Caco-2 (cell line): ENCODE data around the gene SRBD1. TPM values are rescaled to one million over a fixed set of nuclear protein-coding genes. Genes with fewer than 3 reads are reported as not detected.

Source experiments
- BruUV-seq: library from RNA; stranded (reverse); fragments of 400-500 nt; replicated peaks from 2 replicates; lab custom pipeline; 2021; lab: Mats Ljungman, UMichigan
- CTCF ChIA-PET: fragments of 300-600 bp; sonication (Branson Sonifier 250); formaldehyde crosslinking; loops from one replicate; lab custom pipeline; 2022; ENCODE audit warnings: antibody characterized with exemption; lab: Charles Lee
- POLR2A ChIA-PET: fragments of 300-600 bp; sonication (Branson Sonifier 250); formaldehyde crosslinking; loops from one replicate; lab custom pipeline; 2022; ENCODE audit warnings: antibody characterized with exemption; lab: Charles Lee
- DNase-seq, 2 experiments: peaks; one replicate each; pipeline versions ENCODE4 v3.0.0 to v3.0.0-alpha.2; 2020 to 2022
- H3K27me3 ChIP-seq: replicated peaks from 2 replicates; pipeline ENCODE4 v1.6.0; 2011; ENCODE audit warnings: low read length; ENCODE audit not compliant: control insufficient read depth, insufficient read depth
- H3K36me3 ChIP-seq: 2 replicates; pipeline ENCODE4 v1.5.1; 2011; ENCODE audit warnings: low read length; ENCODE audit not compliant: control insufficient read depth, insufficient read depth
- H3K4me1 ChIP-seq: fragments of 250-450 bp; sonication (Bioruptor Pico); 2 replicates; pipeline ENCODE4 v1.5.1; 2020; ENCODE audit warnings: mild to moderate bottlenecking
- H3K4me3 ChIP-seq: 2 replicates; pipeline ENCODE4 v1.5.1; 2011; ENCODE audit warnings: low read depth, mild to moderate bottlenecking, control low read depth, low read length
- H3K9me3 ChIP-seq: fragments of 250-450 bp; sonication (Bioruptor Pico); 2 replicates; pipeline ENCODE4 v1.5.1; 2020; ENCODE audit warnings: mild to moderate bottlenecking, moderate library complexity
- H3K27ac Mint-ChIP-seq: one replicate; pipeline ENCODE4 v1.8.0; 2022; ENCODE audit warnings: mixed read lengths; ENCODE audit not compliant: unreplicated experiment
- H3K27me3 Mint-ChIP-seq: one replicate; pipeline ENCODE4 v1.8.0; 2022; ENCODE audit warnings: mixed read lengths; ENCODE audit not compliant: insufficient read depth, unreplicated experiment
- H3K36me3 Mint-ChIP-seq: one replicate; pipeline ENCODE4 v1.8.0; 2022; ENCODE audit warnings: mild to moderate bottlenecking, mixed read lengths; ENCODE audit not compliant: insufficient read depth, unreplicated experiment
- H3K4me1 Mint-ChIP-seq: one replicate; pipeline ENCODE4 v1.8.0; 2022; ENCODE audit warnings: low read depth, mixed read lengths; ENCODE audit not compliant: unreplicated experiment
- H3K4me3 Mint-ChIP-seq: one replicate; pipeline ENCODE4 v1.8.0; 2022; ENCODE audit warnings: mild to moderate bottlenecking, moderate library complexity, mixed read lengths; ENCODE audit not compliant: unreplicated experiment
- H3K9me3 Mint-ChIP-seq: one replicate; pipeline ENCODE4 v1.8.0; 2022; ENCODE audit warnings: mixed read lengths; ENCODE audit not compliant: unreplicated experiment
- intact Hi-C: fragments of 100-400 bp; cut with micrococcal nuclease; formaldehyde crosslinking; loops from one replicate; pipeline ENCODE4 v1.10.0; 2022; ENCODE audit not compliant: unreplicated experiment
- total RNA-seq: library from RNA; stranded (reverse); gene quantifications from 2 replicates; pipeline ENCODE4 v1.2.3, GENCODE V29; 2022
- TF ChIP-seq, protein P1 (sequence below), 2 experiments: fragments of 200-600 bp in 1 of 2; IDR thresholded peaks; 1 replicate in 1 of 2; 2 replicates in 1 of 2; pipeline versions ENCODE4 v1.5.1 to v1.8.0; 2011 to 2022; ENCODE audit warnings: antibody characterized with exemption in 1 of 2, control low read depth in 1 of 2, inconsistent platforms in 1 of 2, low read depth in 1 of 2, low read length in 1 of 2, mild to moderate bottlenecking in 1 of 2, moderate library complexity in 1 of 2; ENCODE audit not compliant: insufficient read depth in 1 of 2, severe bottlenecking in 1 of 2, unreplicated experiment in 1 of 2

Gene SRBD1
- total RNA-seq, 1 experiment from 2014 or later: 15.8 TPM

GRCh38 chr2:45404807-45405297 lies 206.2 kb downstream of the SRBD1 start:
- ChIA-PET CTCF (no interaction called here), POLR2A (no interaction called here)
- no peaks in the 10 kb centered on the region for H3K36me3 ChIP-seq
- Mint-ChIP-seq H3K4me1 (no peaks in the 10 kb centered on the region), H3K27me3 (no peaks in the 10 kb centered on the region), H3K27ac (no peak overlapping the region), H3K4me3 (no peak overlapping the region), H3K36me3 (no peaks in the 10 kb centered on the region), H3K9me3 (no peaks in the 10 kb centered on the region)
- no peaks in the 10 kb centered on the region for H3K27me3 ChIP-seq
- no TSS peak for BruUV-seq
- TF ChIP-seq, protein P1, sequence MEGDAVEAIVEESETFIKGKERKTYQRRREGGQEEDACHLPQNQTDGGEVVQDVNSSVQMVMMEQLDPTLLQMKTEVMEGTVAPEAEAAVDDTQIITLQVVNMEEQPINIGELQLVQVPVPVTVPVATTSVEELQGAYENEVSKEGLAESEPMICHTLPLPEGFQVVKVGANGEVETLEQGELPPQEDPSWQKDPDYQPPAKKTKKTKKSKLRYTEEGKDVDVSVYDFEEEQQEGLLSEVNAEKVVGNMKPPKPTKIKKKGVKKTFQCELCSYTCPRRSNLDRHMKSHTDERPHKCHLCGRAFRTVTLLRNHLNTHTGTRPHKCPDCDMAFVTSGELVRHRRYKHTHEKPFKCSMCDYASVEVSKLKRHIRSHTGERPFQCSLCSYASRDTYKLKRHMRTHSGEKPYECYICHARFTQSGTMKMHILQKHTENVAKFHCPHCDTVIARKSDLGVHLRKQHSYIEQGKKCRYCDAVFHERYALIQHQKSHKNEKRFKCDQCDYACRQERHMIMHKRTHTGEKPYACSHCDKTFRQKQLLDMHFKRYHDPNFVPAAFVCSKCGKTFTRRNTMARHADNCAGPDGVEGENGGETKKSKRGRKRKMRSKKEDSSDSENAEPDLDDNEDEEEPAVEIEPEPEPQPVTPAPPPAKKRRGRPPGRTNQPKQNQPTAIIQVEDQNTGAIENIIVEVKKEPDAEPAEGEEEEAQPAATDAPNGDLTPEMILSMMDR (IDR thresholded peaks at IDR 0.05; ENCODE audit: insufficient read depth in 1 of 2, low read depth in 1 of 2, low read length in 1 of 2, severe bottlenecking in 1 of 2, unreplicated experiment in 1 of 2): no peak
- H3K4me3 ChIP-seq: no peak overlapping the region
- H3K9me3 ChIP-seq: no peaks in the 10 kb centered on the region
- no peaks in the 10 kb centered on the region for H3K4me1 ChIP-seq
- intact Hi-C loops: no loop called here
- DNase-seq: no peak

DNA sequence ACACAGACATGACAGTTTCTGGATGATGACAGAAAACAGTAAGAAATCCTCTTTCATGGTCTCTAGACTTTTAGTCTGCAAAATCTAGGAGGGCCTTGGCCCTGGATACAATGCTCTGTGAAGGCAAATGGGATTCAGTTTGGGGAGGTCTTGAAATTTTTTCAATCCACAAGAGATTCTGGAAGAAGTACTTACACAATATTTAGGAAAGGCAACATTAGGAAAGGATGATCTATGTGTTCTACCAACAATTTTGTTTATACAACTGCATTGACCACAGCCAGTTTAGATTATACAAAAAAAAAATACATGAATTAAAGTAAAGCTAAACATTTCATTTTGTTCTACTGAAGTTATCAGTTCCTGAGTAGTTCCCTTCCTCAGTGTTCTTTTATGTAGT lies 208.0 kb downstream of the SRBD1 start:
- BruUV-seq: no TSS peak
- Mint-ChIP-seq H3K4me3 (no peak overlapping the region), H3K27me3 (no peaks in the 10 kb centered on the region), H3K36me3 (no peaks in the 10 kb centered on the region), H3K4me1 (no peaks in the 10 kb centered on the region), H3K27ac (no peak overlapping the region), H3K9me3 (no peaks in the 10 kb centered on the region)
- Histone ChIP-seq H3K36me3 (no peaks in the 10 kb centered on the region), H3K9me3 (no peaks in the 10 kb centered on the region), H3K4me3 (no peak overlapping the region), H3K4me1 (no peaks in the 10 kb centered on the region), H3K27me3 (no peaks in the 10 kb centered on the region)
- intact Hi-C loops: no loop called here
- no peak for DNase-seq
- CTCF ChIA-PET: no interaction called here
- POLR2A ChIA-PET: no interaction called here
- TF ChIP-seq, protein P1 (IDR thresholded peaks at IDR 0.05; ENCODE audit: insufficient read depth in 1 of 2, low read depth in 1 of 2, low read length in 1 of 2, severe bottlenecking in 1 of 2, unreplicated experiment in 1 of 2): no peak

DNA sequence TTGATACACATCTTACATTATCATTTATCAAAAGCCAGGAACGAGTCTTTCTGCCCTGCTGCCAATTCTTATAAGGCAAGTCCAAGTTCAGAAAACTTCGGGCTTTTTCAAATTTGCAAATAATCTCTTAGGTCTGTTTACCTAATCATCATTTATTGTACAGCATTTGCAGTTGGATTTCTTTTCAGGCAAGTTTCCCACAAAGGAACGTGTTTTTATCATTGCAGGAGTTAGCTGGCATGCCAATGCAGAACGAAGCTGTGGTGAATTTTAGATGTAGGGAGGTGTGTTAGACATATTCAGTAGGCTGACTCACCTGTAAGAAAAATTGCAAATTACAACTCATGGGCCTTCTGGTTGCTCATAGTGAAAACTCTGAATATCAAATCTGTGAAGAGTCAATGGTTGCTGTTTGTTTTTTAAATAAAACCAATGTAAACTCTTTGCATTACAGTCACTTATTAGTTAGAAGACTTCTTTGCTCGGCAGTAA lies 209.6 kb downstream of the SRBD1 start:
- no peaks in the 10 kb centered on the region for H3K27me3 Mint-ChIP-seq
- no peaks in the 10 kb centered on the region for H3K36me3 Mint-ChIP-seq
- Histone ChIP-seq H3K27me3 (no peaks in the 10 kb centered on the region), H3K4me1 (no peaks in the 10 kb centered on the region), H3K36me3 (no peaks in the 10 kb centered on the region), H3K9me3 (no peaks in the 10 kb centered on the region), H3K4me3 (no peak overlapping the region)
- H3K27ac Mint-ChIP-seq: no peak overlapping the region
- BruUV-seq: no TSS peak
- DNase-seq: no peak
- ChIA-PET CTCF (no interaction called here), POLR2A (no interaction called here)
- no peak overlapping the region for H3K4me3 Mint-ChIP-seq
- intact Hi-C loops: no loop called here
- H3K4me1 Mint-ChIP-seq: no peaks in the 10 kb centered on the region
- TF ChIP-seq, protein P1 (IDR thresholded peaks at IDR 0.05; ENCODE audit: insufficient read depth in 1 of 2, low read depth in 1 of 2, low read length in 1 of 2, severe bottlenecking in 1 of 2, unreplicated experiment in 1 of 2): no peak
- H3K9me3 Mint-ChIP-seq: no peaks in the 10 kb centered on the region
